ENCODE results near the gene MPL.

The MPL gene

GRCh38 chr1:43334453-43335205 is 3.0 kb upstream of the MPL start:
- TF ChIP-seq CTCF (conservative IDR thresholded peaks at IDR 0.05; ENCODE audit: low read depth, low read length), result no peak
- DNase-seq (ENCODE audit: low read depth), result no peak
- no peak overlapping the region for H3K4me3 ChIP-seq (ENCODE audit: low read depth, low read length)

- no peak for TF ChIP-seq CTCF (conservative IDR thresholded peaks at IDR 0.05; ENCODE audit: low read depth, low read length)
- no peak overlapping the region for H3K4me3 ChIP-seq (ENCODE audit: low read depth, low read length)
- no peak for DNase-seq (ENCODE audit: low read depth)
Measured at GRCh38 chr1:43338001-43338400, 383 bp downstream of the MPL start.

GRCh38 chr1:43339584-43340232 is 2.1 kb downstream of the MPL start:
- no peak overlapping the region for H3K4me3 ChIP-seq (ENCODE audit: low read depth, low read length)
- no peak for TF ChIP-seq CTCF (conservative IDR thresholded peaks at IDR 0.05; ENCODE audit: low read depth, low read length)
- no peak for DNase-seq (ENCODE audit: low read depth)

- TF ChIP-seq CTCF (conservative IDR thresholded peaks at IDR 0.05; ENCODE audit: low read depth, low read length), result no peak
- no peak overlapping the region for H3K4me3 ChIP-seq (ENCODE audit: low read depth, low read length)
- no peak for DNase-seq (ENCODE audit: low read depth)
Measured at GRCh38 chr1:43340559-43340958, 2.9 kb downstream of the MPL start.

- DNase-seq (ENCODE audit: low read depth), result no peak
- no peak for TF ChIP-seq CTCF (conservative IDR thresholded peaks at IDR 0.05; ENCODE audit: low read depth, low read length)
- no peak overlapping the region for H3K4me3 ChIP-seq (ENCODE audit: low read depth, low read length)
Measured at GRCh38 chr1:43344267-43344850, 6.7 kb downstream of the MPL start.

- DNase-seq (ENCODE audit: low read depth), result no peak
- H3K4me3 ChIP-seq (ENCODE audit: low read depth, low read length), result no peak overlapping the region
- TF ChIP-seq CTCF (conservative IDR thresholded peaks at IDR 0.05; ENCODE audit: low read depth, low read length), result no peak
Measured at GRCh38 chr1:43345120-43345519, 7.5 kb downstream of the MPL start.

All from choroid plexus epithelial cell (primary cell).